Tibial artery (tissue), 4 donors: ENCODE data around the gene CAPN2.

Experiments used
- DNase-seq, 2 donors: peaks; one replicate each; pipeline ENCODE4 v3.0.0-alpha.2; 2019
- H3K27ac ChIP-seq, 2 donors: fragments of 200-600 bp; sonication (generic) in 1 of 2; 1 replicate in 1 of 2; 2 replicates in 1 of 2; pipeline ENCODE4 v1.5.1; 2018 to 2019; ENCODE audit warnings: mild to moderate bottlenecking in 1 of 2
- H3K27me3 ChIP-seq, 2 donors: fragments of 200-600 bp; sonication (generic) in 1 of 2; one replicate each; pipeline versions ENCODE4 v1.5.1 to v1.6.0; 2016 to 2019
- H3K36me3 ChIP-seq, 3 donors: fragments of 200-600 bp; sonication (generic) in 2 of 3; one replicate each; pipeline ENCODE4 v1.5.1; 2016 to 2019; ENCODE audit warnings: mild to moderate bottlenecking in 2 of 3
- H3K4me1 ChIP-seq, 4 donors: fragments of 200-600 bp; sonication (generic) in 2 of 4; 1 replicate in 3 of 4; 2 replicates in 1 of 4; pipeline ENCODE4 v1.5.1; 2016 to 2019
- H3K4me3 ChIP-seq, 2 donors: fragments of 200-600 bp; sonication (generic) in 1 of 2; 1 replicate in 1 of 2; 2 replicates in 1 of 2; pipeline ENCODE4 v1.5.1; 2018 to 2019; ENCODE audit warnings: mild to moderate bottlenecking in 2 of 2
- H3K9me3 ChIP-seq, 3 donors: fragments of 200-600 bp; sonication (generic) in 1 of 3; one replicate each; pipeline ENCODE4 v1.5.1; 2016 to 2019
- intact Hi-C: fragments of 100-400 bp; cut with DNase I; formaldehyde crosslinking; loops from one replicate; pipeline ENCODE4 v1.15.0; 2023; ENCODE audit warnings: low total_unique reads
- TF ChIP-seq, protein P1 (sequence below), 2 experiments: fragments of 200-600 bp in 1 of 2; fragments of 450-650 bp in 1 of 2; IDR thresholded peaks; one replicate each; pipeline ENCODE4 v1.5.1; 2017 to 2019; ENCODE audit warnings: antibody characterized with exemption in 2 of 2, mild to moderate bottlenecking in 1 of 2, moderate library complexity in 1 of 2

Gene CAPN2

DNA sequence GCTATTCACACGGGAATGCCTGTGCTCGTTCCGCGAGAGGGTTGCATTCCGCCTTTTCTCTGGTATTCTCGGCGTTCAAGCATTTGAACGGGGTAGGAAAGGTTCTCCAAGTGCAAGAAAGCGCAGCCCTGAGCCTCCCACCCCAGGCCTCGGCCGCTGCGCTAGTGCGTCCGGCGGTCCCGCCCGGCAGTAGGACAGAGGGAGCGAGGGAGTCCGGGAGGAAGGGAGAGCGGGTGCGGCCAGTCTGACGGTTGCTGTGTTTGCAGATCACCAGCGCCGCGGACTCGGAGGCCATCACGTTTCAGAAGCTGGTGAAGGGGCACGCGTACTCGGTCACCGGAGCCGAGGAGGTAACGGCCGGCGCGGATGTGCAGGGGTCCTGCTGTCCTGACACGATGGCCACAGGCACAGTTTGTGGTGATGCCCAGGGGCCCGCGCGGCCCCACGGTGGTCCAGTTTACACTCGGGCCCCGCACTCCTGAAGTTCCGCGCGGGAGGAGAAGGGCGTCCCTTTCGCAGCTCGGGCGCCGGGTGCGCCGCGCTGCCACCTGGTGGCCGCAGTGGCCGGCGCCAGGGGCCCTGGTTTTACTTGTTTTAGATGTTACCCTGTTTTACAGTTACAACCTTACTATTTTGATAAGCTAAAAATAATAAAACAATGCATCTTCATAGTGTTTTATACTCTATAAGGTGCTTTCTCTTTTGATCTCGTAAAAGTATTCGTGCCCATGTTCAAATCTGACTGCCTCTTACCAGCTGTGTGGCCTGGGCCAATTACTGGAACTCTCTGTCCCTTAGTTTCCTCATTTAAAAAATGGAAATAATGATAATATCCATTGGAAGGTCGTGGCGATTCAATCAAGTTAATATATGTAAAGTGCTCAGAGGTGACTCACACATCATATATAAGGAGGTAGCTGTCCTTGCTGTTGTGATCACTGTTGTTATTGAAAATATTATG lies 36.7 kb downstream of the CAPN2 start:
- Histone ChIP-seq H3K36me3 (peaks cover 74 to 79% (median 76%) of the 10 kb centered on the region in 3 donors), H3K27me3 (no peaks in the 10 kb centered on the region), H3K9me3 (no peaks in the 10 kb centered on the region), H3K4me3 (peak overlapping the region; percentile 50 to 54), H3K27ac (peak overlapping the region; percentile 62 to 78), H3K4me1 (peaks cover 0 to 16% (median 12%) of the 10 kb centered on the region in 4 donors)
- intact Hi-C loops, result loop anchor here (2.0 kb wide), 2 partner anchors 36 to 50 kb away; partner anchors contain the start of gene CAPN2
- TF ChIP-seq, protein P1, sequence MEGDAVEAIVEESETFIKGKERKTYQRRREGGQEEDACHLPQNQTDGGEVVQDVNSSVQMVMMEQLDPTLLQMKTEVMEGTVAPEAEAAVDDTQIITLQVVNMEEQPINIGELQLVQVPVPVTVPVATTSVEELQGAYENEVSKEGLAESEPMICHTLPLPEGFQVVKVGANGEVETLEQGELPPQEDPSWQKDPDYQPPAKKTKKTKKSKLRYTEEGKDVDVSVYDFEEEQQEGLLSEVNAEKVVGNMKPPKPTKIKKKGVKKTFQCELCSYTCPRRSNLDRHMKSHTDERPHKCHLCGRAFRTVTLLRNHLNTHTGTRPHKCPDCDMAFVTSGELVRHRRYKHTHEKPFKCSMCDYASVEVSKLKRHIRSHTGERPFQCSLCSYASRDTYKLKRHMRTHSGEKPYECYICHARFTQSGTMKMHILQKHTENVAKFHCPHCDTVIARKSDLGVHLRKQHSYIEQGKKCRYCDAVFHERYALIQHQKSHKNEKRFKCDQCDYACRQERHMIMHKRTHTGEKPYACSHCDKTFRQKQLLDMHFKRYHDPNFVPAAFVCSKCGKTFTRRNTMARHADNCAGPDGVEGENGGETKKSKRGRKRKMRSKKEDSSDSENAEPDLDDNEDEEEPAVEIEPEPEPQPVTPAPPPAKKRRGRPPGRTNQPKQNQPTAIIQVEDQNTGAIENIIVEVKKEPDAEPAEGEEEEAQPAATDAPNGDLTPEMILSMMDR (IDR thresholded peaks at IDR 0.05), result peak; percentile 94 to 98
- peak; percentile 65 to 83 for DNase-seq

DNA sequence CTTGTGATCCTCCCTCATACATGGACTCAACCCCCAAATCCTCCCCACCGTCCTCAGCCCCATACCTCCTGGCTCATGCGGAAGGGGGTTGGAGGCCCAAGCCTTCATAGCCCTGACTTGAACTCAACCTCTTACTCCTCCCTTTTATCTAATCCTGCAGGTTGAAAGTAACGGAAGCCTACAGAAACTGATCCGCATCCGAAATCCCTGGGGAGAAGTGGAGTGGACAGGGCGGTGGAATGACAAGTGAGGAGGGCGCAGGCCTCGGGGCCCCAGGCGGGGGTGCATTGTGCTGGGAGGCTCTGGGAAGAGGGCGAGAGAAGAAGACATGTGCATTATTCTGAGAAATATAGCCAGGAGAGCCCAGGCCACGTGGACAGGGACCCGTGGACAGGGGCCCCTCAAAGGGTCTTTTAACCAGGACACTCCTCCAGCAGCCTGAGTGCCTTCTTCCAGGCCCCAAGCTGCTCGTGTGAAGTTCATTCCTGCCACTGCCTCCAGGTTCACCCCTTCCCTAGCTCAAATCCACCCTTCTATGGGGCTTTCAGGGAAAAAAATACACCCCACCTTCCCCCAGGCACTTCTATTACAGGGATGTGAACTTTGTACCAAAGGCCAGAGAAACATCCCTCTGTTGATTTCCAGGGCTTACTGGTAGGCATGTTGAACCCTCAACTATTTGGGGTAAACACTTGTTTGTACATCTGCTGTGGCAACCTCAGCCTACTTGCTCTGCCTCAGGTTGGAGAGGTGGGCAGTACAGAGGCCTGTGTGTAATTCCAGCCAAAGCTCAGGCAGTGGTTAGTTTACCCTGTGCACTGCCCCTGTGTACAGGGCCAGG lies 38.6 kb downstream of the CAPN2 start:
- intact Hi-C loops, result no loop called here
- TF ChIP-seq, protein P1 (IDR thresholded peaks at IDR 0.05), result no peak

DNA sequence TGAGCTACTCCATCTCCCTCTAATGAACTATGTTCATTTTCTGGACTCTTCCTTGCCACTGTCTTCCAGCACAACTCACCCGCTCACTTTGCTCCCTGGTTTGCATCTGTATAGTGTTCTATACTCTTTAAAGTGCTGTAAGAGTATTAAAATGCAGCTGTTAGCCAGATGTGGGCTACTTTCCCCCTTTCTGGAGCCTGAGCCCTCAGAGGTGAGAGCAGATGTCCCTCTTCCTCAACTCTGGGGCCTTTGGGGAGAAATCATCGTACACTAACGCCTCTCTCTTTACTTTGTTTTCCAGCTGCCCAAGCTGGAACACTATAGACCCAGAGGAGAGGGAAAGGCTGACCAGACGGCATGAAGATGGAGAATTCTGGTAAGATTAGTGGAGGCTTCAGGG lies 39.4 kb downstream of the CAPN2 start:
- Histone ChIP-seq H3K27me3 (no peaks in the 10 kb centered on the region), H3K36me3 (peaks cover 69 to 76% (median 74%) of the 10 kb centered on the region in 3 donors), H3K9me3 (no peaks in the 10 kb centered on the region), H3K4me1 (peaks cover 0 to 16% (median 12%) of the 10 kb centered on the region in 4 donors), H3K27ac (no peak overlapping the region), H3K4me3 (no peak overlapping the region)
- TF ChIP-seq, protein P1 (IDR thresholded peaks at IDR 0.05), result no peak
- intact Hi-C loops, result no loop called here
- DNase-seq, result no peak

More for the DNA sequence above, 38.6 kb downstream of the CAPN2 start:
- Histone ChIP-seq H3K4me1 (peaks cover 0 to 16% (median 12%) of the 10 kb centered on the region in 4 donors), H3K27me3 (no peaks in the 10 kb centered on the region), H3K9me3 (no peaks in the 10 kb centered on the region), H3K36me3 (peaks cover 75 to 77% (median 76%) of the 10 kb centered on the region in 3 donors), H3K4me3 (no peak overlapping the region), H3K27ac (no peak overlapping the region)
- DNase-seq, result no peak

DNA sequence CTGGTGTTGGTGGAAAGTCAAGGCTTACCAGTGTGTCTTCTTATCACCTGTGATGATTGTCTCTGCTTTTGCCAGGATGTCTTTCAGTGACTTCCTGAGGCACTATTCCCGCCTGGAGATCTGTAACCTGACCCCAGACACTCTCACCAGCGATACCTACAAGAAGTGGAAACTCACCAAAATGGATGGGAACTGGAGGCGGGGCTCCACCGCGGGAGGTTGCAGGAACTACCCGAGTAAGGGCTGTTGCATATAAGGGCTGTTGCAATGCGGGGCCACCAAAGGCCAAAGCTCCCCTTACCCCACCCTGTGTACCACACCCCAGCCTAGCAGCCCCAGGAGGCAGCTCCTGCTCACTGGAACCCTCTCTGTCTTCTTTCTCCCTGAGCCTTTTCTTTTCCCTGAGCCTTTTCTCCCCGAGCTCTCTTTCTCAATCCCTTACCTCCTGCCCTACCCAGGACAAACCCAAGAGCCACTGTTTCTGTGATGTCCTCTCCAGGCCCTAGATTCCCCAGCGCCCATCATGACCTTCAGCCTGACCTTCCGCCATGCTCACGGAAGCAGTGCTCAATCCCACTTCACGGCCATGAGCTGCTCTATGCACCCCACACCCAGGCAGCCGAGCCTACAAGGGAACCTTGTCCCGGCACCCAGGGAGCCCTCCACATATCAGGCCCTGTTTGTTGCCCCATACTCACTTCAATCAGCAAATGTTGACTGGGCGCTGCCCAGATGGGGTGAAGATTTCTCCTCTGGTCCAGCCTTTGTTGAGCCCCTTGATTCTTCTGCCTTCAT lies 40.6 kb downstream of the CAPN2 start:
- Histone ChIP-seq H3K27ac (no peak overlapping the region), H3K4me3 (no peak overlapping the region), H3K27me3 (no peaks in the 10 kb centered on the region), H3K4me1 (peaks cover 0 to 11% (median 10%) of the 10 kb centered on the region in 4 donors), H3K36me3 (peaks cover 73 to 80% (median 76%) of the 10 kb centered on the region in 3 donors), H3K9me3 (no peaks in the 10 kb centered on the region)
- intact Hi-C loops, result no loop called here
- TF ChIP-seq, protein P1 (IDR thresholded peaks at IDR 0.05), result no peak
- DNase-seq, result no peak
